GM12865 (cell line): ENCODE measurements around the gene FBN1.
A peak's percentile ranks its signal among the peaks of the same experiment; 100 is the strongest.

ENCODE experiments used
- DNase-seq: peaks from one replicate; pipeline ENCODE4 v3.0.0; 2010; ENCODE audit warnings: low read depth
- H3K4me3 ChIP-seq: 2 replicates; pipeline ENCODE4 v1.5.1; 2011; ENCODE audit warnings: mild to moderate bottlenecking, low read depth, low read length, control low read depth
- TF ChIP-seq, protein P1 (sequence below): IDR thresholded peaks from 2 replicates; pipeline ENCODE4 v1.5.1; 2011; ENCODE audit warnings: low read length, control low read depth, low read depth, inconsistent platforms; ENCODE audit not compliant: insufficient read depth; ENCODE audit errors: missing control alignments

FBN1 gene

GRCh38 chr15:48643776-48644466 lies 1.6 kb downstream of the FBN1 start:
- H3K4me3 ChIP-seq = peak overlapping the region; percentile 75
- TF ChIP-seq, protein P1, sequence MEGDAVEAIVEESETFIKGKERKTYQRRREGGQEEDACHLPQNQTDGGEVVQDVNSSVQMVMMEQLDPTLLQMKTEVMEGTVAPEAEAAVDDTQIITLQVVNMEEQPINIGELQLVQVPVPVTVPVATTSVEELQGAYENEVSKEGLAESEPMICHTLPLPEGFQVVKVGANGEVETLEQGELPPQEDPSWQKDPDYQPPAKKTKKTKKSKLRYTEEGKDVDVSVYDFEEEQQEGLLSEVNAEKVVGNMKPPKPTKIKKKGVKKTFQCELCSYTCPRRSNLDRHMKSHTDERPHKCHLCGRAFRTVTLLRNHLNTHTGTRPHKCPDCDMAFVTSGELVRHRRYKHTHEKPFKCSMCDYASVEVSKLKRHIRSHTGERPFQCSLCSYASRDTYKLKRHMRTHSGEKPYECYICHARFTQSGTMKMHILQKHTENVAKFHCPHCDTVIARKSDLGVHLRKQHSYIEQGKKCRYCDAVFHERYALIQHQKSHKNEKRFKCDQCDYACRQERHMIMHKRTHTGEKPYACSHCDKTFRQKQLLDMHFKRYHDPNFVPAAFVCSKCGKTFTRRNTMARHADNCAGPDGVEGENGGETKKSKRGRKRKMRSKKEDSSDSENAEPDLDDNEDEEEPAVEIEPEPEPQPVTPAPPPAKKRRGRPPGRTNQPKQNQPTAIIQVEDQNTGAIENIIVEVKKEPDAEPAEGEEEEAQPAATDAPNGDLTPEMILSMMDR = no peak
- no peak for DNase-seq

GRCh38 chr15:48643206-48643605 lies 2.3 kb downstream of the FBN1 start:
- DNase-seq = no peak
- TF ChIP-seq, protein P1 = no peak
- H3K4me3 ChIP-seq = peak overlapping the region; percentile 75; the same call in 1 of the 2 replicates

- TF ChIP-seq, protein P1 = no peak
- DNase-seq = peak; percentile 37
- peak overlapping the region; percentile 17; the same call in 1 of the 2 replicates for H3K4me3 ChIP-seq
These were observed 2.7 kb downstream of the FBN1 start for GRCh38 chr15:48642795-48643194.

DNA sequence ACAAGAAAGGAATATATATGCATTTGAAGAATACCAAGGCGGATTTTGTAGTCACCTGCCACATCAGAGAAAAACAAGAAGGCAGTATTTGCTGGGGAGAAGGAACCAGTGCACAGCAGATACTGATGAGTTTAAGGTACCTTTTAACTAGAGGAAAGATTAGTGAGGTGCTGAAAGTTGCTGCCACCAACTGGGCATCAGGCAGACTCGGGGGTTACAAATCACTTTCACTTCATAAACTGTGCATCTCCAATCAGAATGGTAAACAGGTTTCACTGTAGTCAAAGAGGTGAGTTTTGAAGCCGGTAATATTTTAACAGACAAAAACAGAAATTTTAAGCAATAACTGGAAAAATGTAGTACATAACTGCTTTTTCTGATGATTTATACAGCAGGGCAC lies 4.1 kb downstream of the FBN1 start:
- TF ChIP-seq, protein P1 = peak; percentile 32
- H3K4me3 ChIP-seq = no peak overlapping the region
- peak; percentile 63 for DNase-seq

- TF ChIP-seq, protein P1 = no peak
- H3K4me3 ChIP-seq = no peak overlapping the region
- no peak for DNase-seq
These were observed 6.5 kb downstream of the FBN1 start for GRCh38 chr15:48638963-48639362.

- DNase-seq = no peak
- H3K4me3 ChIP-seq = no peak overlapping the region
- TF ChIP-seq, protein P1 = no peak
These were observed 7.9 kb downstream of the FBN1 start for GRCh38 chr15:48637639-48638038.

GRCh38 chr15:48636511-48636910 lies 9.0 kb downstream of the FBN1 start:
- TF ChIP-seq, protein P1 = no peak
- H3K4me3 ChIP-seq = no peak overlapping the region
- no peak for DNase-seq
